ENCODE data around the gene EXOC6. TPM values are rescaled to one million over a fixed set of nuclear protein-coding genes. Genes with fewer than 3 reads are reported as not detected.
"Not testable (repeated sequence)": the region's sequence is repeated elsewhere in the genome, so short reads cannot be mapped to it uniquely, and the experiment has no call there.

EXOC6 gene
- polyA plus RNA-seq, 5 donors = 17.0 to 23.1 (median 22.3) TPM

DNA sequence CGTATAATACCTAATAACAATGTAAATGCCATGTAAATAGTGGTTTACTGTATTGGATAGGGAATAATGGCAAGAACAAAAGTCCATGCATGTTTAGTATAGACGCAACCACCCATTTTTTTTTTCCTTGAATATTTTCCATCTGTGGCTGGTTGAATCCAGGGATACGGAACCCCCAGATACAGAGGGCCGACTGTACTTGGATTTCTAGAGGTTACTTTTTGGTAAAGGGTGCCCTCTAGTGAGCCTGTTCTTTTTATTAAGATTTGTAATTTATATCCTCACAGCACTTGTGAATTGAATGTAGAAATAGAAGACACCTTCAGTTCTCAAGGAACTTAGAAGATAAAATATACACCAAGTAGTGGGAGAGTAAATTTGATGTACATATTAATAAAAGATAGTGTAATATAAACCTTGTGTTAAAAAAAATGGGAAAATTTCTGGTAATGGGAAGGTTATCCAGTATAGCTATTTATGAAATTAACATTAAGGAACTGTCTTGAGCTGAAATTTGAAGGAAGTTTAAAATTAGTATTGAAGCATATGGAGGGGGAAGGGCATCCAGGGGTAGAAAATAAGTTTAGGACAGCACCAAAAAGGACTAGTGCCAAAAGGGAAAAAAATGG is 32.0 kb downstream of the EXOC6 start:
- peak; percentile 17 to 35 for DNase-seq

DNA sequence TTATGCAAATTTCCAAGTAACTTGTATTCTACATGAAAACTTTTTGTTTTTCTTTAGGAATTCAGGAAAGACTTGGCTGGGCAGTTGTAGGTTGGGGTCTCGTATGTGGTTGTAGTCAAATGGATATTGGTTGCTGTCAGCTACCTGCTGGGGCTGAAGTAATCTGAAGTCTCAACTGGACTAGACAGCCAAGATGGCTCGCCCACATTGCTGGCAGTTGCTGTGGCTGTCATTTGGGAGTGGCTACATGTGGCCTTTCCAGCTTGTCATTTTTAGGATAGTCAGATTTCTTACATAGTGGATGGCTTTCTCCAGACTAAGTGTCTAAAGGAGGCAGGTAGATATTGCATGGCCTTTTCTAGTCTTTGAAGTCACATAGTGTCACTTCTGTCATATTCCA is 32.6 kb downstream of the EXOC6 start:
- DNase-seq = no peak

DNA sequence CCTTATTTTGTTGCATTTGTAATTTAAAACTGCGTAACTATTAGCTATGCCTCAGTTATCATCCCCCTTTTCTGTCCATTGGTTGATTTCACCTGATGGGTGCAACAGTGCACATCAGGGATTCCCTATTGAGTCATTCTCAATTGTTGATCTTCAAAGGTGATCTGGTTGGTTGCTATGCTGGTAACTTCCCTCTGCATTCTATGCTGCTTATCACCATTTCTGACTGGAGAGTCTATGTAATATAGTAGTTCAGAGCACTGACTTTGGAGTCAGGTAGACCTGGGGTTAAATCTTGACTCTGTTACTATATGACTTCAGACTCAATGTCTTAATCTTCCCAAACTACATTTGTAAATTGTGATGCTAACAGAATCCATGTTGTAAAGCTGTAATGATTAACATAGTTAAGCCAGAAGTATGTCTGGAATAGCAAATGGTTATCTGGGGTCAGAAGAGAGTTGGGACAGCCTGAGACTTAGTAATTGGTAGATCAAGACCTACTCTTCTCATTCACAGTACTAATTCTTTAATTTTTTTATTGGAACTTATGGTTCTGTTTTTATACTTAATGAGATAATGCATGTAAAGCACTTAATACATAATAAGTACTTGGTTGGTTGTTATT is 38.1 kb downstream of the EXOC6 start:
- no peak for DNase-seq

DNA sequence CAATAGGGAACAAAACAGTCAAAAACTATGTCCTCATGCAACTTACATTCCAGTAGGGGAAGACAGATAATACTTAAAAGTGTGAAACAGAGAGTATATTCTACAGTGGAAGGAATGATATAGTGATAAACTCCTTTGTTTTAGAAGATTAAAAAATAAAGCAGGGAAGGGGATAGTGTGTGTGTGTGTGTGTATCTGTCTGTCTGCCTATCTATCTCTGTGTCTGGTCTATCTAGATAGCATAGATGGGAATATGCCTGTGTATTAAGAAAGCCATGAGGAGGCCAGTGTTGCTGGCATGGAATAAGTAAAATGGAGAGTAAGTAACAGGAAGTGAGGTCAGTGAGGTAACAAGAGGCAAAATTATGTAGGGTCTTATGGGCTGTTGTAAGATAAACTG is 42.2 kb downstream of the EXOC6 start:
- DNase-seq = no peak

DNA sequence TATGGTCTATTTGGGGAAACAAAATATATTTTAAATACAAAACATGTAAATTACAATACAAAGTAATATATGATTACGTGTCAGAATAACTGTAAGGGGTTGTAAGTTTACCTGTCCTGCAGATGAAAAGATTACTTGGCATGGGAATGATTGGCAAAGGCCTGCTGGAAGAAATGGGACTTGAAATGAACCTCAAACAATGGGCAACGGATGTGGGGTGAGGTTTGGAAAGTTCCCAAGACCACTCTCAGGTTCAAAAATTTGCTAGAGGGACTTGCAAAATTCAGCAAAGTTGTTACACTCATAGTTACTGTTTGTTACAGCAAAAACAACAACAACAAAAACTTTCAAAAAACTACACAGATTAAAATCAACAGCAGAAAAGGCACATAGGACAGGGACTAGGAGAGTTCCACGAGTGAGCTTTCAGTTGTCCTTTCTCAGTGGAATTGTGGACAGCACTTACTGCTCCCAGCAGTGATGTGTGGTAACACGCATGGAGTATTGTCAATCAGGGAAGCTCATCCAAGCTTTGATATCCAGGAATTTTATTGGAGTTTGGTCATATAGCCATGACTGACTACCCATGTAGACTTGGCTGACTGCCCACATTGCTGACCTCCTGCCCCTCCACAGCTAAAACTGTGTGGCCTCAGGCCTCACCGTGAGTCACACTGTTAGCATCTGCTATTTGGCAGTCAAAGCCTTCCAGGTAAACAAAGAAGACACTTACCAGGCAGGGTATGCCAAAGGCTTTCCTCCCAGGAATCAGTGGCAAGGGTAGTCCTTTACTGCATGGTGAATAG is 43.8 kb downstream of the EXOC6 start:
- DNase-seq = no peak

DNA sequence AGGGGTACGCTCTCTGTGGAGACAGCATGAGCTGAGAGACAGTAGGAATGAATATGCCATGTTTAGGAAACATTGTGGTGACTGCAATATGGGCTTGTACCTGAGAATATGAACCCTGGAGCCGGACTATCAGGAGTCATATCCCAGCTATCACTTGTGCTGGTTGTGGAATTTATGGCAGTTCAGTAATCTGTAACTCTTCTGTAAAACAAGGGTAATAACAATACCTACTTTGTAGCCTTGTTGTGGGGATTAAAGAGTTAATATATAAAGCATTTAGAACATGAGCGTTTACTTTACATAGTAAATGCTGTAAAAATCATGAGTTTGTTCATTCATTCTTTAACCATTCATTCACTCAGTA is 44.4 kb downstream of the EXOC6 start:
- DNase-seq = no peak

DNA sequence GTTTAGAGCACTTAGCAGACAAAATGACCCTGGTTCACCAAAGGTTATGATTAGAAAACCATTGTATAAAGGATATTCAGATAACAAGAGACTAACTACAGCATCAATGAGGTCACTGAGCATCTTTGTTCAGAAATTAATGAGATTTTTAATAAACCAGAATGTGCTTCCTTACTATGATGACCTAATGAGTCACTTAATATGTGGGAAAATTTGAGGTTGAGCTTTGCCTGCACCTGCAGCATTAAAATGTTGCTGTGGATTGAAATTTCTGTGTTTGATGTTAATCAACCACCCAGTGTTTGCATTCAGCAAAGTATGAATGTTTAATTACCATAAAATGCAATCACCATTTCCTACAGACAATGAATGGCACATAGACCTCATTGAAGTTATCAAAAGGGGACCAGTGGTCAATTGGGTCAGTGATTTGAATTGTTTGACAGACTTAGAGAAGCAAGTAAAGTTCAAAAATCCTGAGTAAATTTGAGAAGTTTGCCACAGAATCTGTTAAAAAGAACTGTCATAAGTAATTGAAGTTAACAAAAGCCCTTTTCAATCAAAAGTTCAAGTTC is 45.8 kb downstream of the EXOC6 start:
- no peak for DNase-seq

DNA sequence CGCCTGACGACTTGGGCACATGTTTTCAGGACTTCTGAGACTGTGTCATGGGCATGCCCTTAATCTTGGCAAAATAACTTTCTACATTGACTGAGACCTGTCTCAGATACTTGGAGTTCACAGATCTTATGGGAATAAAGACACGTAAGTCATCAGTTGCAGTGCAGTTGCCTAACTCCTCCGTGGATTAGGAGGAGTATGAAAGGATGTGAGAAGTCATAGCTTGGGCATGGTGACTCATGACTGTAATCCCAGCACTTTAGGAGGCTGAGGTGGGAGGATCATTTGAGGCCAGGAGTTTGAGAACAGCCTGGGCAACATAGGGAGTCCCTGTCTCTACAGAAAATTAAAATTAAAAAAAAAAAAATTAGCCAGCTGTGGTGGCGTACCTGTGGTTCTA is 49.6 kb downstream of the EXOC6 start:
- no peak for DNase-seq

DNA sequence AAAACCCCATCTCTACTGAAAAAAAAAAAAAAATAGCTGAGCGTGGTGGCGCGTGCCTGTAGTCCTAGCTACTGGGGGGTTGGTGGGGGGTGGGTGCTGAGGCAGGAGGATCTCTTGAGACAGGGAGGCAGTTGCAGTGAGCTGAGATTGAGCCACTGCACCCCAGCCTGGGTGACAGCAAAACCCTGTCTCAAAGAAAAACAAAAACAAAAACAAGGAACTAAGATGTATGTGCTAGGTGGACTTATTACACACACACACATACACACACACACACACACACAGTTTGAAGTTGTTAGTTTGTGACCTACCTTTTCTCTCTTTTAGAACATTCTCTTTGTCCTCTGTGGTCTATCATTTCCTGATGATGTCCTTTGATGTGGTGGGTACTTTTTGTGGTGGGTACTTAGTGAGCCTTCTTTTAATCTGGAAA is 53.5 kb downstream of the EXOC6 start:
- no peak for DNase-seq

DNA sequence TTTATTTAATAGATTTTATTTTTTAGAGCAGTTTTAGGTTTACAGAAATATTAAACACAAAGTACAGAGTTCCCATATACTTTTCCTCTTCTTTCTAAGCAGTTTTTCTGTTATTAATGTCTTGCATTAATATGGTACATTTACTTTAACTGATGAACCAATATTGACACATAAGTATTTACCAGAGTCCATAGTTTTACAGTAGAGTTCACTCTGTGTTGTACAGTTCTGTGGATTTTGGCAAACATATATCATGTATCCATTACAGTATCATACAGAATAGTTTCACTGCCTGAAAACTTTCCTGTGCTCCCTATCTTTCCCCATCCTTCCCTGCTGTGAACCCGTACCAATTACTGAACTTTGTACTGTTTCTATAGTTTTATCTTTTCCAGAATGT is 55.3 kb downstream of the EXOC6 start:
- no peak for DNase-seq

DNA sequence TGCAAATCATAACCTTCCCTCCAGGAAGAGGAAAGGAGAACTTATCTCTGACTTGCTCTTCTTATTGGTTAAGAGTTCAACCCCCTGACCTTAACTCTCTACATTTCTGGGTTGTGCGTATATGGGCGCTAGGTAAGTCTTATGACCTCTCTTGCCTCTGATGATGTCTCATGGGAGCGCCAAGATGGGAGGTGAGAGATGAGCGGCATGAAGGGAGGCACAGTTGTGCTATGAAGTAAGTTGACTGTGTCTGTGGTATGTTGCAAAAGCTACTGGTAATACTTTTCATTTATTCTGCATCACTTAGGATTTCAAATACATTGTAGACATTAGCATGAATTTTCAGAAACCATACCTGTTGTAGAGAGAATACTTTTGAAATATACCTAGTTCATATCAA is 59.0 kb downstream of the EXOC6 start:
- DNase-seq = no peak

DNA sequence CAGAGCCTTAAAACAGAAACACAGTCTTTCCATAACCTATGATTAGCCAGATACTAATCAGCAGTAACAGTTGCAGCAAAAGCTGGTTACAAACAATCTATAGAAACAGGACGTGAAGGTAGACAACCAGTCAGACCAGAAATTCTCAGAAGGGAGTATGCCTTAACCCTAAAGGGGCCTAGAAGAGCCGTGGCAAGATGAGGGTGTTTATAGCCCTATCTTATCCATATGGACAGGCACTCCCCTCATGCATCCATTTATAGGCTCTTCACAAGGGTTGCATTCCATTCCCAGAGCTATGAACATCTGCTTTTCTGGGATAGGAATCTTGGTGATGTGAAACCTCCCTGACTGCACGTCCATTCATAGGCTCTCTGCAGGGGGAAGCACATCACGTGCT is 64.3 kb downstream of the EXOC6 start:
- not testable (repeated sequence) for DNase-seq

DNA sequence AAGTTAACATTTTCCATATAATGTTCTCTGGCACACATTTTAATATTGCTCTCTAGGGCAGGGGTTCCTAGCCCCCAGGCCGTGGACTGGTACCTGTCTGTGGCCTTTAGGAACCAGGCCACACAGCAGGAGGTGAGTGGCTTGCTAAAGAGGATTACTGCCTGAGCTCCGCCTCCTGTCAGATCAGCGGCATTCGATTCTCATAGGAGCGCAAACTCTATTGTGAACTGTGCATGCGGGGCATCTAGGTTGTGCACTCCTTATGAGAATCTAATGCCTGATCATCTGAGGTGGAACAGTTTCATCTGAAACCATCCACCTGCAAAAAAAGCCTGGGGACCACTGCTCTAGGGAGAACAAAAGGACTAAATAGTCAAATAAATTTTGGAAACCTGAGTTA is 65.7 kb downstream of the EXOC6 start:
- no peak for DNase-seq

DNA sequence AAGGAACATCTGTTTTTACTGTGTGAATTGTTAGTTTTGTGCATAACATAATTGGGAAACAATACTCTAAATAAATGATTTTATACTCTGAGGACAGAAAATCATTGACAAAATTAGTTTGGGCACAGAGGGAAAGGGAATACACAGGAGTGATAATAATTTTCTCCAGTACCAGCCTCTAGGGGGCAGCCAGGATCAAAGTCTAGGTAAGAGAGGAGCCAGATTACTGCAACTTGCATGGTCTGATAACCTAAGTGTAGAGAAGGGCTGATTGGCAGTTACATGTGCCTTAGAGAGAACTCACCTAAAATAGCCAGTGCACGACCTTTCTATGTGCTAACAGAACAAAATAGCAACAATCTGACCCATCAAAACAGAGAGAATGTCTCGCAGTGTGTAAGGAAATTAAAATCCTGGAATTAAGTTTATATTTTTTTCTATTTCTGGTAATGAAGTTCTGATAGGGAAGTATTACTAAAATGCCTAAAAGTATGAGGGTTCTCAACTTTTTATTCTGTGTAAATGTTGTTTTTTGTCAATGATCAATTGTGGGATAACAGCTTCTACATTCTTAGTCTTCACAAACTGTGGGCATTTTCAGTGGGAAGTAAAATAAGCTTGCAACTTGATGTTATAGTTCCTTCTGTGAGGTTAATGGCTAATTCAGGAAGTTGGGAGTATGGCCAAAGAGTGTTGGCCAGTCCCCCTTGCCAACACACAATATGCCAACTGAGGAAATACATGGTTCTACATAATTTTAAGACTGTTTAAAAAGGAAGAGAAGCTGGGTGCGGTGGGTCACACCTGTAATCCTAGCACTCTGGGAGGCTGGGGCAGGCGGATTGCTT is 66.4 kb downstream of the EXOC6 start:
- DNase-seq = peak in 1 of 2 donors; percentile 7

DNA sequence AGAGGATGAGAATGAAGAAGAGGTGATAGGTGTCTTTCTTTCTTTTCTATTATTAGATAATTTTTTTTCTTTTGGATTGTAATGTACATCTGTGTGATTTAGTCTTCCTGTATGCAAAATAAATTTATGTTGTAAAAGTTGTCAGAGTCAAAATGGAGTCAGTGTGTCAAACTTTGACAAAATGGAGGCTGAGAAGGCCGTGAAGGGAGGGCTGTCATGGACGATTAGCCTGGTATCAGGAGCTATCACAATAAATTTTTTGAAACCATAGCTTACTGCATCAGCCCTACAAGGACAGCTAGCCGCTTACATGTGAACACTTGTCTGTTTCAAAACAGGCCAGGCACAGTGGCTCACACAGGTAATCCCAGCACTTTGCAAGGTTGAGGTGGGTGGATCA is 67.6 kb downstream of the EXOC6 start:
- DNase-seq = no peak

DNA sequence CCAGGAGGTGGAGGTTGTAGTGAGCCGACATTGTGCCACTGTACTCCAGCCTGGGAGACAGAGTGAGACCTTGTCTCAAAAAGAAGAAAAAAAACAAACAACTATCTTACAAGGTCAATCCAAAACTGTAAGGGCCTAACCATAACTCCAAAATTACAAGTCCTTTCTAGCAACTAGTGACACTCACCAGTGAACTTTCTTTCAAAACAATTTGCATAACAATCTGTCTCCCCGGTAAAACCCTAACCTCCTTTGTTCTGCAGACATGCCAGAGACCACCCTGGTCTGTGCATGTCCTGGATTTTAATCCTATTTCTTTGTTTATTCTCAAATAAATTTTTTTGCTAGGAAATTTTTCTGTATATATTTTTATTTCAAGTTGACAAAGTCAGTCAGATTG is 68.1 kb downstream of the EXOC6 start:
- no peak for DNase-seq

DNA sequence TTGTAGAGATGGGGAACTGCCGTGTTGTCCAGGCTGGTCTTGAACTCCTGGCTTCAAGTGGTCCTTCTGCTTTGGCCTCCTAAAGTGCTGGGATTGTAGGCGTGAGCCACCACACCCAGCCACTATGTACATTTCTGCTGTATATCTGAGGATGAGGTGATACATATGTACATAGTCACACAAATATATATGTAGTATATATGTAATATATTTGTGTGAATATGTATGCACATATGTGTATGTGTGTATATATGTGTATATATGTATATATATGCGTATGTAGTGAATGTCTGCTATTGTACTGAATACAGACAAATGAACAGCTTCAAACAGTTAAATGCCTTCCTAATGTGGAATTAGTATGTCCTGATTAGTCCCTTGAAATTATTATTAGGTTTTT is 70.3 kb downstream of the EXOC6 start:
- no peak for DNase-seq

DNA sequence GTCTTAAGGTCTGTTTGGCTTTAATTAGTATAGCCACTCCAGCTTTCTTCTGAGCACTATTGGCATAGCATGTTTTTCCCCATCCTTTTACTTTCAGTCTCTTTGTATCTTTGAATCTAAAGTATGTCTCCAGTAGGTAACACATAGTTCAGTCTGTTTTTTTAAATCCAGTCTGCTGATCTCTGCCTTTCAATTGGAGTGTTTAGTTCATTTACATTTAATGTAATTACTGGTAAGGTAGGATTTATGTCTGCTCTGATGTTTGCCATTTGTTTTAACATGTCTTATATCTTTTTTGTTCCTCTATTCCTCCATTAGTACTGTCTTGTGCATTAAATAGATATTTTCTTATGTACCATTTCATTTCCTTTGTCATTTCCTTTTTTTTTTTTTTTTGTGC is 72.5 kb downstream of the EXOC6 start:
- DNase-seq = no peak

DNA sequence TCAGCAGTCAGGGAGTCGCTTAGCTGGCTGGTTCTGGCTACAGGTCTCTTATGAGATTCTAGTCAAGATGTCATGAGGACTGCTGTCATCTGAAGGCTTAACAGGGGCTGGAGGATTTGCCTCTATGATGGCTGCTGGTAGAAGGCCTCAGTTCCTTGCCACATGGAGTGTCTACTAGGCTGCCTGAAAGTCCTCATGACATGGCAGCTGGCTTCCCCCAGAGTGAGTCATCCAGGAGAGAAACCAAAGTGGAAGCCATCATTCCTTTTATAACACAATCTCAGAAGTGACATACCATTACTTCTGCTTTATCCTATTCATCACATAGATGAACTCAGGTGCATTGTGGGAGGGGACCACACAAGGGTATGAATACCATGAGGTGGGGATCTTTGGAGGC is 75.1 kb downstream of the EXOC6 start:
- no peak for DNase-seq

DNA sequence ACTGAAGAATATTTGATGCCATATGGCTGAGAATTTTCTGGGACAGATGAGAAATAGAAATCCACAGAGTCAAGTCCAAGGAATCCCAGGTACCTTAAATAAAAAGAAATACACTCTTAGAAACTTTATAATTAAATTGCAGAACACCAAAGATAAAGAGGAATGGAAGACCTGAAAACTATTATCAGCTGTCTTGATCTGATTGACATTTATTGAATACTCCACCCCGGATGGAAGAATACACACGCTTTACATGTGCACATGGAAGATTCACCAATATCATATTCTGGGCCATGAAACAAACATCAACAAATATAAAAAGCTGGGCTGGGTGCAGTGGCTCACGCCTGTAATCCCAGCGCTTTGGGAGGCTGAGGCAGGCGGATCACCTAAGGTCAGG is 81.6 kb downstream of the EXOC6 start:
- no peak for DNase-seq

DNA sequence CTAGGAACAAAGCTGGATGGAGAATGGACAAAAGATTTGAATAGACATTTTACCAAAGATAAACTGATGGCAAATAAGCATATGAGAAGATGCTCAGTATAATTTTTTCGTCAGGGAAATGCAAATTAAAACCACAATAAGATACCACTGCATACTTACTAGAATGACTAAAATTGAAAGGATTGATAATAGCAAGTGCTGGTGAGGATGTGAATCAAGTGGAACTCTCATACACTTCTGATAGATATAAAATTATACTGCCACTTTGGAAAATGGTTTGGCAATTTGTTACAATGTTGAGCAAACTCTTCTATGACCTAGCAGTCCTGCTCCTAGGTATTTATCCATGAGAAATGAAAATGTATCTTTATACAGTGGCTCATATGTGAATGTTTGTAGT is 83.3 kb downstream of the EXOC6 start:
- DNase-seq = no peak

DNA sequence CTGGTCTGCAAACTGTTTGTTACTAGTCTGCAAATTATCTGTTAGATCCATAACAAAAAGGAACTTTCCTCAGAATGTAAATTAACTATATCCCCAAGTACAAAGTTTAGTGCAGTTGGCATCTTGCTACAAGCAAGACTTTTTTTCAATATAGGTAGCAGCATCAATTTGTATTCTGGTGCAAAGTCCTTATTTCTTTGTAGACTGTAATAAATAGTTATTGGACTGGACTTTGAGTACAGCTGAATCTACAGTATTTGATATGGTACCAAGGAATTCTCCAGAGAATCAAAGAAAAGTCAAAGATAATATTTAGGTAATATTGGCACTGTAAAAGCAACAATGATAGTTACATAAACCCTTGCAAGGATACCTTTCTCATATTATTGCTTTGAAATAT is 89.6 kb downstream of the EXOC6 start:
- DNase-seq = no peak

All from right lung (tissue), 5 donors.